Kasumi-1 (cell line): Measurements from ENCODE around the gene OSBPL10.
"Not testable (repeated sequence)": the region's sequence is repeated elsewhere in the genome, so short reads cannot be mapped to it uniquely, and the experiment has no call there.

Source experiments
- DNase-seq, 2 experiments: peaks; one replicate each; lab custom pipeline; 2025; lab: John Stamatoyannopoulos, UW

OSBPL10 gene

GRCh38 chr3:31704591-31705179 lies 276.4 kb downstream of the OSBPL10 start:
- DNase-seq, result no peak

- no peak for DNase-seq
Measured at GRCh38 chr3:31704156-31704555, 276.9 kb downstream of the OSBPL10 start.

GRCh38 chr3:31701286-31701685 lies 279.8 kb downstream of the OSBPL10 start:
- no peak for DNase-seq

GRCh38 chr3:31699309-31699953 lies 281.6 kb downstream of the OSBPL10 start:
- no peak for DNase-seq

GRCh38 chr3:31696815-31697548 lies 284.1 kb downstream of the OSBPL10 start:
- no peak for DNase-seq

GRCh38 chr3:31696009-31696297 lies 285.1 kb downstream of the OSBPL10 start:
- no peak for DNase-seq

- DNase-seq, result peak; percentile 50 to 72
Measured at GRCh38 chr3:31695280-31696008, 285.6 kb downstream of the OSBPL10 start.

- no peak for DNase-seq
Measured at GRCh38 chr3:31693346-31693745, 287.7 kb downstream of the OSBPL10 start.

- no peak for DNase-seq
Measured at GRCh38 chr3:31692751-31693150, 288.3 kb downstream of the OSBPL10 start.

- no peak for DNase-seq
Measured at GRCh38 chr3:31690771-31691170, 290.3 kb downstream of the OSBPL10 start.

GRCh38 chr3:31689523-31689922 lies 291.5 kb downstream of the OSBPL10 start:
- DNase-seq, result not testable (repeated sequence)

GRCh38 chr3:31688984-31689383 lies 292.1 kb downstream of the OSBPL10 start:
- DNase-seq, result no peak

- no peak for DNase-seq
Measured at GRCh38 chr3:31687020-31687802, 293.9 kb downstream of the OSBPL10 start.

GRCh38 chr3:31680072-31680870 lies 300.8 kb downstream of the OSBPL10 start:
- DNase-seq, result no peak

GRCh38 chr3:31676556-31676955 lies 304.5 kb downstream of the OSBPL10 start:
- DNase-seq, result no peak

GRCh38 chr3:31673950-31674349 lies 307.1 kb downstream of the OSBPL10 start:
- DNase-seq, result no peak

GRCh38 chr3:31671976-31672375 lies 309.1 kb downstream of the OSBPL10 start:
- no peak for DNase-seq

GRCh38 chr3:31671451-31671850 lies 309.6 kb downstream of the OSBPL10 start:
- no peak for DNase-seq

- DNase-seq, result no peak
Measured at GRCh38 chr3:31670722-31671121, 310.3 kb downstream of the OSBPL10 start.

GRCh38 chr3:31670136-31670535 lies 310.9 kb downstream of the OSBPL10 start:
- no peak for DNase-seq

- no peak for DNase-seq
Measured at GRCh38 chr3:31668242-31668641, 312.8 kb downstream of the OSBPL10 start.
